Suprapubic skin (tissue), 4 donors: ENCODE results near the gene NRG3. TPM values are rescaled to one million over a fixed set of nuclear protein-coding genes. Genes with fewer than 3 reads are reported as not detected.
A peak's percentile ranks its signal among the peaks of the same experiment; 100 is the strongest.

ENCODE experiments used
- DNase-seq, 2 donors: peaks; one replicate each; pipeline ENCODE4 v3.0.0-alpha.2; 2019; ENCODE audit warnings: low spot score in 2 of 2
- H3K27ac ChIP-seq: fragments of 200-600 bp; sonication (generic); one replicate; pipeline ENCODE4 v1.5.1; 2019
- H3K27me3 ChIP-seq: fragments of 200-600 bp; sonication (generic); one replicate; pipeline ENCODE4 v1.5.1; 2019
- H3K36me3 ChIP-seq: fragments of 200-600 bp; sonication (generic); one replicate; pipeline ENCODE4 v1.5.1; 2019
- H3K4me1 ChIP-seq: fragments of 200-600 bp; sonication (generic); one replicate; pipeline ENCODE4 v1.5.1; 2019
- H3K4me3 ChIP-seq: fragments of 200-600 bp; sonication (generic); one replicate; pipeline ENCODE4 v1.5.1; 2019; ENCODE audit warnings: mild to moderate bottlenecking
- H3K9me3 ChIP-seq: fragments of 200-600 bp; sonication (generic); one replicate; pipeline ENCODE4 v1.5.1; 2019
- CTCF ChIP-seq, 2 donors: fragments of 200-600 bp in 1 of 2; fragments of 450-650 bp in 1 of 2; sonication (generic) in 1 of 2; IDR thresholded peaks; one replicate each; pipeline ENCODE4 v1.5.1; 2016 to 2019; ENCODE audit warnings: antibody characterized with exemption in 2 of 2, mild to moderate bottlenecking in 1 of 2, moderate library complexity in 1 of 2
- EP300 ChIP-seq: sonication (generic); formaldehyde crosslinking; IDR thresholded peaks from one replicate; pipeline ENCODE4 v1.6.1; 2017; ENCODE audit warnings: antibody characterized with exemption
- POLR2A ChIP-seq, 2 donors: fragments of 450-650 bp; IDR thresholded peaks; one replicate each; pipeline ENCODE4 v1.6.1; 2017; ENCODE audit warnings: antibody characterized with exemption in 2 of 2, mild to moderate bottlenecking in 2 of 2, moderate library complexity in 2 of 2
- POLR2AphosphoS5 ChIP-seq, 3 donors: sonication (generic); formaldehyde crosslinking; IDR thresholded peaks; one replicate each; pipeline ENCODE4 v1.6.1; 2017; ENCODE audit warnings: antibody characterized with exemption in 3 of 3
- WGBS: methylation state at CpG from one replicate; pipeline ENCODE4 v1.1.5; 2018; 5-methylcytosine and 5-hydroxymethylcytosine counted together
- total RNA-seq, 4 donors: library from RNA; depleted of rRNA; stranded (reverse); fragments of >200 nt; gene quantifications; one replicate each; pipeline ENCODE4 v1.1.0, GENCODE V29; 2016

The NRG3 gene
- total RNA-seq, 4 donors from 2014 or later: 0.65 to 3.5 (median 1.3) TPM

DNA sequence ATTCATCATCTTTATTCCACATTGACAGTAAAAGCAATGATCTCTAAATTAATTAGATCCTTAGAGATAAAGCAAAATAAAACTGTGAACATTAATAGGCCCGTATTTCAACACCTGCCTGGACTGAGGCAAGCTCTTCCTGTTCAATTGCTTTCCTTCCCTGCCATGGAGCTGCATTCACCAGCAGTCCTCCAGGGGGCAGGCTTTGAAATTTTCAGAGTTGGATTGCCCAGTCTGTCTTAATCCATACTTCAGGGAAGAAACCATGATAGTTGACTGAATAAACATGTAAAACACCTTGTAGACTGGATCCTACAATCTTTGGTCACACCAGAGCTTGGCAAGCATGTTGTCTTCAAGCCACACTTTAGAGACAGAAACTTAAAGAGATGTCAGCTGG is 936.6 kb downstream of the NRG3 start:
- Histone ChIP-seq H3K36me3 (no peaks in the 10 kb centered on the region), H3K27me3 (no peaks in the 10 kb centered on the region), H3K4me3 (no peak overlapping the region), H3K9me3 (no peaks in the 10 kb centered on the region), H3K4me1 (no peaks in the 10 kb centered on the region), H3K27ac (no peak overlapping the region)
- 80% methylated on average over 1 of the region's 1 CpG for WGBS
- TF ChIP-seq POLR2A (IDR thresholded peaks at IDR 0.05) (no peak), CTCF (IDR thresholded peaks at IDR 0.05) (peak in 1 of 2 donors; percentile 29)
- DNase-seq: no peak

GRCh38 chr10:82813856-82814255 is 938.9 kb downstream of the NRG3 start:
- no peak for DNase-seq
- WGBS: 70% methylated on average over 5 of the region's 5 CpGs
- Histone ChIP-seq H3K36me3 (no peaks in the 10 kb centered on the region), H3K27ac (no peak overlapping the region), H3K9me3 (no peaks in the 10 kb centered on the region), H3K4me1 (no peaks in the 10 kb centered on the region), H3K4me3 (no peak overlapping the region), H3K27me3 (no peaks in the 10 kb centered on the region)
- TF ChIP-seq CTCF (IDR thresholded peaks at IDR 0.05) (no peak), POLR2A (IDR thresholded peaks at IDR 0.05) (no peak), EP300 (no peak)

- no peaks in the 10 kb centered on the region for H3K9me3 ChIP-seq
- no peaks in the 10 kb centered on the region for H3K27me3 ChIP-seq
- no peak overlapping the region for H3K27ac ChIP-seq
- H3K4me3 ChIP-seq: no peak overlapping the region
- H3K4me1 ChIP-seq: no peaks in the 10 kb centered on the region
- TF ChIP-seq EP300 (no peak), POLR2AphosphoS5 (IDR thresholded peaks at IDR 0.05) (no peak), POLR2A (IDR thresholded peaks at IDR 0.05) (no peak), CTCF (IDR thresholded peaks at IDR 0.05) (no peak)
- H3K36me3 ChIP-seq: no peaks in the 10 kb centered on the region
- no peak for DNase-seq
Measured at GRCh38 chr10:82814635-82815034, 939.6 kb downstream of the NRG3 start.

- DNase-seq: no peak
- Histone ChIP-seq H3K27ac (no peak overlapping the region), H3K4me1 (no peaks in the 10 kb centered on the region), H3K9me3 (no peaks in the 10 kb centered on the region), H3K4me3 (no peak overlapping the region), H3K36me3 (no peaks in the 10 kb centered on the region), H3K27me3 (no peaks in the 10 kb centered on the region)
- WGBS: 73% methylated on average over 7 of the region's 7 CpGs
- TF ChIP-seq POLR2AphosphoS5 (IDR thresholded peaks at IDR 0.05) (no peak), POLR2A (IDR thresholded peaks at IDR 0.05) (no peak), EP300 (no peak), CTCF (IDR thresholded peaks at IDR 0.05) (no peak)
Measured at GRCh38 chr10:82815680-82816079, 940.7 kb downstream of the NRG3 start.

DNA sequence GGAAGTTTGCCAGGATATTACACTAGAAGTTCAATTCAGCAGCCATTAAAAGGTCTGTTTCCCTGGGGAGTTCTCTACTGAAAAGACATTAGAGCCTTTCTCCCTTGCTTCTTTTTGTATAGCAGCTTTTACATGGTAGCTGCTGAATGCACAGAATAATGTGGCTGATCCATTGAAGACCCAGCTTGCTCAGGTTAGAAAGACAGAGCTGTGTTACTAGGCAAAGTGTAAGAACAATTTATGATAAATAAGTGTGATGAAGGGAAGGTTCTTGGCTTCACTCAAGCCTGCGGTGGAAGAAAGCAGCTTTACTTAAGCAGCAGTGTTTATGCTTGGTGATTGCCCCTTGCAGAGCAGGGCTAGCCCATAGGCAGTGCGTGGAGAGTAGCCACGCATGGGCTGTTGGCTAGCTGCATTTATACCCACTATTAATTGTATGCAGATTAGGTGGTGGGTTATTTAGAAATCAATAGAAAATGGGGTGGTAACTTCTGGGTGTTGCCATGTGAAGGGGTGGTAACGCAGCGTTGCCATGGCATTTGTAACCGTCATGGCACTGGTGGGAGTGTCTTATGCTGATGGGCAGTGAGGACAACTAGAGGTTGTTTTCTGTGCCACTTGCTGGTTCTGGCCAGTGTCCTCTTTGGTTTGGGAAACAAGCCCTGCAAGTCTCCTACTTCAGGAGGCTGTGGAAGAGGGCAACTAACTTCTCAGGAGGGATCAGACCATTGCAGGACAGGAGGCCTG is 942.9 kb downstream of the NRG3 start:
- Histone ChIP-seq H3K4me1 (no peaks in the 10 kb centered on the region), H3K36me3 (no peaks in the 10 kb centered on the region), H3K27ac (no peak overlapping the region), H3K27me3 (no peaks in the 10 kb centered on the region), H3K9me3 (no peaks in the 10 kb centered on the region), H3K4me3 (no peak overlapping the region)
- DNase-seq: no peak
- no peak for TF ChIP-seq EP300
- no peak for TF ChIP-seq CTCF (IDR thresholded peaks at IDR 0.05)
- 90% methylated on average over 6 of the region's 6 CpGs for WGBS
